ENCODE measurements around the gene ZNF879.

ZNF879 gene

GRCh38 chr5:179033004-179033580 lies 9.5 kb downstream of the ZNF879 start:
- DNase-seq: no peak

- DNase-seq: no peak
Measured at GRCh38 chr5:179044765-179045164, 21.2 kb downstream of the ZNF879 start.

GRCh38 chr5:179051784-179052183 lies 28.2 kb downstream of the ZNF879 start:
- peak; percentile 9 for DNase-seq

- DNase-seq: no peak
Measured at GRCh38 chr5:179054036-179054785, 30.6 kb downstream of the ZNF879 start.

- DNase-seq: no peak
Measured at GRCh38 chr5:179054876-179055275, 31.3 kb downstream of the ZNF879 start.

- no peak for DNase-seq
Measured at GRCh38 chr5:179055436-179055835, 31.8 kb downstream of the ZNF879 start.

- no peak for DNase-seq
Measured at GRCh38 chr5:179055841-179056240, 32.2 kb downstream of the ZNF879 start.

GRCh38 chr5:179060116-179061008 lies 36.8 kb downstream of the ZNF879 start, which contains the start of gene ZNF354C:
Gene ZNF354C (plus strand): TSS chr5:179060373. CDS start chr5:179062069, 1,696 bp downstream.
- DNase-seq: peak; percentile 77

- no peak for DNase-seq
Measured at GRCh38 chr5:179061025-179061424, 37.4 kb downstream of the ZNF879 start.

- DNase-seq: no peak
Measured at GRCh38 chr5:179065703-179066102, 42.1 kb downstream of the ZNF879 start.

- no peak for DNase-seq
Measured at GRCh38 chr5:179079165-179079987, 55.8 kb downstream of the ZNF879 start.

GRCh38 chr5:179080724-179081123 lies 57.1 kb downstream of the ZNF879 start:
- DNase-seq: no peak

Measured in DMS79 treated with DMSO at 0.1 percent for 48 hours (cell line).